Nephron progenitor cell (in vitro differentiated cells): Measurements from ENCODE around the gene ATP1A2.

Experiments
- DNase-seq: peaks from one replicate; pipeline ENCODE4 v3.0.0; 2021
- H3K27ac Mint-ChIP-seq: 2 replicates; pipeline ENCODE4 v1.8.0; 2021; ENCODE audit warnings: mild to moderate bottlenecking, moderate library complexity, mixed read lengths
- H3K27me3 Mint-ChIP-seq: 2 replicates; pipeline ENCODE4 v1.8.0; 2021; ENCODE audit warnings: mild to moderate bottlenecking, low read depth, mixed read lengths; ENCODE audit not compliant: poor library complexity
- H3K36me3 Mint-ChIP-seq: 2 replicates; pipeline ENCODE4 v1.8.0; 2021; ENCODE audit warnings: low read depth, mixed read lengths
- H3K4me1 Mint-ChIP-seq: 2 replicates; pipeline ENCODE4 v1.8.0; 2021; ENCODE audit warnings: mixed read lengths
- H3K4me3 Mint-ChIP-seq: 2 replicates; pipeline ENCODE4 v1.8.0; 2021; ENCODE audit warnings: mild to moderate bottlenecking, moderate library complexity, mixed read lengths
- H3K9me3 Mint-ChIP-seq: 2 replicates; pipeline ENCODE4 v1.8.0; 2021; ENCODE audit warnings: mild to moderate bottlenecking, moderate library complexity, mixed read lengths
- CTCF ChIP-seq: fragments of 200-600 bp; sonication (generic); IDR thresholded peaks from 2 replicates; pipeline ENCODE4 v1.5.0; 2021; ENCODE audit warnings: antibody characterized with exemption

ATP1A2 gene

GRCh38 chr1:160097151-160097910 is 18.2 kb upstream of the ATP1A2 start:
- H3K9me3 Mint-ChIP-seq = no peaks in the 10 kb centered on the region
- H3K36me3 Mint-ChIP-seq = no peaks in the 10 kb centered on the region
- H3K4me3 Mint-ChIP-seq = peak overlapping the region; percentile 91
- H3K27me3 Mint-ChIP-seq = peaks cover 19% of the 10 kb centered on the region
- no peak overlapping the region for H3K27ac Mint-ChIP-seq
- no peak for DNase-seq
- TF ChIP-seq CTCF = no peak
- peaks cover 44% of the 10 kb centered on the region for H3K4me1 Mint-ChIP-seq

GRCh38 chr1:160097911-160098851 is 17.4 kb upstream of the ATP1A2 start, which contains the start of gene IGSF8:
IGSF8 (minus strand) TSS chr1:160098619; CDS start chr1:160098472, 147 bp downstream.
- H3K4me1 Mint-ChIP-seq = peaks cover 52% of the 10 kb centered on the region
- H3K36me3 Mint-ChIP-seq = no peaks in the 10 kb centered on the region
- no peak for TF ChIP-seq CTCF
- no peaks in the 10 kb centered on the region for H3K9me3 Mint-ChIP-seq
- peak within 1 kb of the TSS; percentile 91 for H3K4me3 Mint-ChIP-seq
- no peak within 1 kb of the TSS for H3K27ac Mint-ChIP-seq
- peak; percentile 96 for DNase-seq
- H3K27me3 Mint-ChIP-seq = peaks cover 23% of the 10 kb centered on the region

GRCh38 chr1:160098852-160099561 is 16.6 kb upstream of the ATP1A2 start:
- Mint-ChIP-seq H3K27ac (no peak overlapping the region), H3K4me3 (peak overlapping the region; percentile 81), H3K9me3 (no peaks in the 10 kb centered on the region), H3K36me3 (no peaks in the 10 kb centered on the region), H3K27me3 (peaks cover 23% of the 10 kb centered on the region), H3K4me1 (peaks cover 61% of the 10 kb centered on the region)
- TF ChIP-seq CTCF = no peak
- peak; percentile 99 for DNase-seq

- no peaks in the 10 kb centered on the region for H3K36me3 Mint-ChIP-seq
- H3K9me3 Mint-ChIP-seq = no peaks in the 10 kb centered on the region
- H3K27ac Mint-ChIP-seq = no peak overlapping the region
- H3K27me3 Mint-ChIP-seq = peaks cover 23% of the 10 kb centered on the region
- H3K4me3 Mint-ChIP-seq = no peak overlapping the region
- peaks cover 69% of the 10 kb centered on the region for H3K4me1 Mint-ChIP-seq
- no peak for TF ChIP-seq CTCF
- DNase-seq = no peak
These were observed 15.7 kb upstream of the ATP1A2 start for GRCh38 chr1:160099716-160100375.

- Mint-ChIP-seq H3K27ac (peak overlapping the region; percentile 98), H3K9me3 (no peaks in the 10 kb centered on the region), H3K36me3 (no peaks in the 10 kb centered on the region), H3K4me3 (peak overlapping the region; percentile 12), H3K27me3 (peaks cover 25% of the 10 kb centered on the region), H3K4me1 (peaks cover 72% of the 10 kb centered on the region)
- TF ChIP-seq CTCF = peak; percentile 90
- peak; percentile 85 for DNase-seq
These were observed 14.4 kb upstream of the ATP1A2 start for GRCh38 chr1:160101037-160101716.
